Right forelimb (tissue), 1 donor: ENCODE results near the gene ODAD4.
A peak's percentile ranks its signal among the peaks of the same experiment; 100 is the strongest.

Experiments used
- DNase-seq: peaks from one replicate; pipeline ENCODE4 v3.0.0-alpha.2; 2018

Gene ODAD4

GRCh38 chr17:41930009-41930832 is at the start of gene ODAD4:
Gene ODAD4 (plus strand): TSS chr17:41930617. CDS start chr17:41930724, 107 bp downstream.
- DNase-seq, result peak; percentile 99

GRCh38 chr17:41882756-41883155 is 47.7 kb upstream of the ODAD4 start:
- no peak for DNase-seq

- no peak for DNase-seq
Observed at GRCh38 chr17:41885733-41886132, 44.7 kb upstream of the ODAD4 start.

DNA sequence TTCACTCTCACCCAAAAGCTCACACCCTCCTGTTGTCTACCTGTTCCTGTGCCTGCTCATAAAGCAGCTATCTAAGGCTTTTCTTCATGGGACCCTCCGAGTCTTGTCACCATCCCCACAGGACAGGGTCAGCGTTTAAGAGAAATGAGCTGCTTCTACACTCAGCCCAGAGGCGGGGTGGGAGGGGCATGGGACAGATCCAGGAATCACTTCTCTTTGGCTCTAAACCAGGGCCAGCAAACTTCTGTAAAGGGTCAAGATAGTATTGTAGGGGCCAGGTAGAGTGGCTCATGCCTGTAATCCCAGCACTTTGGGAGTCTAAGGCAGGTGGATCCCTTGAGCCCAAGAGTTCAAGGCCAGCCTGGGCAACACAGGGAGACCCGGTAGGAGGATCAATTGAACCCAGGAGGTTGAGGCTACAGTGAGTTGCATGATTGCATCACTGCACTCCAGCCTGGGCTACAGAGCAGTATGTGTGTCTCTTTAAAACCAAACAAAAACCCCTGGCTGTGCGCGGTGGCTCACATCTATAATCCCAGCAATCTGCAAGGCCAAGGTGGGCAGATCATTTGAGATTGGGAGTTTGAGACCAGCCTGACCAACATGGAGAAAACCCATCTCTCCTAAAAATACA is 42.0 kb upstream of the ODAD4 start:
- DNase-seq, result no peak

DNA sequence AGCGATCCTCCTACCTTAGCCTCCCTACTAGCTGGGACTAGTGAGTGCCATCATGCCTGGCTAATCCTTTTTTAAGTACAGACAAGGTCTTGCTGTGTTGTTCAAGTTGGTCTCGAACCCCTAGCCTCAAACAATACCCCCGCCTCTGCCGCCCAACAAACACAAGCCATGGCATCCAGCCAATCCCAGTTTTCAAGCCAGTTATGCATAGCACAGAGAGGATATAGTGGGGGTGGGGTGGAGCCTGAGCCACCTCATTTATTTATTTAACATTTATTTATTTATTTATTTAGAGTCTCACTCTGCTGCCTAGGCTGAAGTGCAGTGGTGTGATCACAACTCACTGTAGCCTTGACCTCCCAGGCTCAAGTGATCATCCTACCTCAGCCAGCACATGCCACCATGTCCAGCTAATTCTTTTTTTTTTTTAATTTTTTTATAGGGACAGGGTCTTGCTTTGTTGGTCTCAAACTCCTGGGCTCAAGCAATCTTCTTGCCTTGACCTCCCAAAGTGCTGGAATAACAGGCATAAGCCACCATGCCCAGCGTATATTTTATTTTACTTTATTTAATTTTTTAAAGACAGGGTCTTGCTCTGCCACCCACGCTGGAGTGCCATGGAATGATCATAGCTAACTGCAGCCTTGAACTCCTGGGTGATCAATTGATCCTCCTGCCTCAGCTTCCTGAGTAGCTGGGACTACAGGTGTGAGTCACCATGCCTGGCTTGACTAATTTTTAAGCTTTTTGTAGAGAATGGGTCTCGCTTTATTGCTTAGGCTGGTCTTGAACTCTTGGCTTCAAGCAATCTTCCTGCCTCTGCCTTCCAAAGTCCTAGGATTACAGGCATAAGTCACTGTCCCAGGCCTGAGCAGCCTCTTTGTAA is 39.0 kb upstream of the ODAD4 start:
- no peak for DNase-seq

GRCh38 chr17:41892021-41892376 is 38.4 kb upstream of the ODAD4 start:
- DNase-seq, result no peak

- DNase-seq, result no peak
Observed at GRCh38 chr17:41893384-41893783, 37.0 kb upstream of the ODAD4 start.

GRCh38 chr17:41894791-41895331 is 35.6 kb upstream of the ODAD4 start:
- DNase-seq, result no peak

GRCh38 chr17:41895617-41896016 is 34.8 kb upstream of the ODAD4 start:
- peak; percentile 72 for DNase-seq

DNA sequence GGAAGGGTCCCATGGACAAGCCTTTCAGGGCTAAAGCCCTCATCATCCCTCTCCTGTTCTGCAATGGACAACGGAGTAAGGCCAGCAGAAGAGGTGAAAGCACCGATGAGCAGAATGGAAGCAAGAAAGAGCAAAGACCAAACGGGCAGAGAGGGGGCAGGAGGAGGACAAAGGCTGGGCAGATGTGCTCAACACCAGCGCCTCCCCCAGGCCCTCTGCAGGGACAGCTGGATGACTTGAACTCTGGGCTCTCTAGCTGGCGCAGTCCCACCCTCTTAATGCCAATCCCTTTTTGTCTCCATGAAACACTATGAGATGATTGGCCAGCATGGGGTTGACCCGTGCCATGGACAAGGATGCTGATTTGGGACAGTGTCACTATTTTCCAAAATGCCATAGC is 33.7 kb upstream of the ODAD4 start:
- DNase-seq, result no peak

DNA sequence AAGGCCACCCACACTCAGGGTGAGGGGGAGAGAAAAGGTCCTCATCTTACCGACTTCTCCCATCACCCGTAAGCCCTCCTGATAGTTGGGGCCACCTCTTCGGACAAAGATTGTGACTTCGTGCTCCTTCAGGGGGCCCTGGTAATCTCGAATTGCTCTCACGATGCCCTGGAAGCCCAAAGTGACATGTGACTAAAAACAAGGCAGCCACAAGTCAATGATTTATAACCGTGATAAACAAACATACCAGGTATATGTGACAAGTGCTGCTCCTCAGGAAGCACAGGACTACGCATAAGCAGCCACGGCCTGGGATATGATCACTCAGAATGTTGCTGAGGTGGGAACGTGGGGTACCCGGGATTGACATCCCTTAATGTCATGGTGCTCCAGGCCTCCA is 28.8 kb upstream of the ODAD4 start:
- no peak for DNase-seq

GRCh38 chr17:41904242-41904841 is 26.1 kb upstream of the ODAD4 start:
- DNase-seq, result no peak

DNA sequence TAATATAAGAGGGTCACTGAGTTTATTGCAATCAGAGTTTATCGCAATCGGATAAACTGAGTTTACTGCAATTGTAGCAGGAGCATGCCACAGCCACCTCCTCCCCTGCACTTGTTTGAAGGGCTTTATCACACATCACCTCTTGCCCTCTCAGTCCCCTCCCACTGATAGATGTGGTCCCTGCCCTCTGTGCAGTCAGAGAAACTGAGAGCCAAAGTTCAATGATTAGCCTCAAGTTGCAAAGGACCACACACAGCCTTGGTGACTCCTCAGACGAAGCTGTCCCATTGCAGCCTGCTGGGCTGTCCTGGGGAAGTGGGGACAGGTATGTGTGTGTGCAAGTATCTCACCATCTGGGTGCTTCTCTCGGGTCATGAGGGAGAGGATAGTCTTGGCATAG is 25.2 kb upstream of the ODAD4 start:
- no peak for DNase-seq

DNA sequence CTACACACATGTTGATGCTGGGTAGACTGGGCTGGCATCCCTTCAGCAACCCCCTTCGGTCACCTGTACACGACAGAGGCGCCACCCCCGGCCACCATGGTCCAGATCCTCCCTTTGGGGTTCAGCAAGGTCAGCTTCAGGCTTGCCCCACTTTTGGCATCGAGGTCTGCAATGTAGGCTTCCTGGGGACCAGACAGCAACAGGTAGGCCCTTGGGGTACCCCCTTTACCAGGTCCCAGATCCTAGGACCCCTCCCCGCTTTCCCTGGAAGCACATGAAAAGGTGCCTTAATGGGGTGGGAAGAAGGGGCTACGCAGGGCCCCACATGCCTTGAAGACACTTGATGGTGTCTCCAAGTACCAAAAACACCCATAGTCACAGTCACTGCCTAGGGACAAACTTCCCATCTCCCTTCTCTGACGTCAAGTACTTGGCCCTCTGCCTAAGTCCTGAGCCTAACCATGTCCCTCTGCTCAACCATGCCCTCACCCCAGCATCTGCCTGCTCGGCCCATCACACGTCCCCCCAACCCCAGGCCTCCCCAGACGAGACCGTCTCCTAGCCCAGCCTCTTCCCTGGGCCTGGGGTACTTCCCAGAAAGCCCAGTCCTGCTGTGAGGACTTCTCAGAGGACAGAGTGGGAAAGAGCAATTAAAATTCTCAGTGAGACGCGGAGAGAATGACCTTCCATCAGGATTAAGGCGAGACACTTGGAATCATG is 23.8 kb upstream of the ODAD4 start:
- DNase-seq, result no peak

DNA sequence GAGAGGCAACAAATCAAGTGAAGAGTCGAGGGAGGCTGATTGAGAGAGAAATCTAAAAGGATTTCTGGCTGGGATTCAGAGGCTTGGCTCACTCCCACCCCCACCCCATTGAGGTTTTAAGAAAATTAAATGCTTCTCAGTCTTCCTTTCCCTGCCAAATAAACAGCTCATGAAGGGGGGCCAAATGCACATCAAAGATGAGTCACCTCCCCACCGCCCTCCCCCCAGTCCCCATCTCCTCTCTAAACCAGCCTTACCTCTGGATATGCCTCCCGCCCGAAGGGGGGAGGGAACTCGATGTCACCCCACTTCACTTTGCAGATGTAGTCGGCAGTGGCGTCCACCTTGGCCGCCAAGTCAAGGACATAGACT is 23.2 kb upstream of the ODAD4 start:
- DNase-seq, result no peak

- DNase-seq, result no peak
Observed at GRCh38 chr17:41907633-41908539, 22.5 kb upstream of the ODAD4 start.

GRCh38 chr17:41909088-41909487 is 21.3 kb upstream of the ODAD4 start:
- no peak for DNase-seq

DNA sequence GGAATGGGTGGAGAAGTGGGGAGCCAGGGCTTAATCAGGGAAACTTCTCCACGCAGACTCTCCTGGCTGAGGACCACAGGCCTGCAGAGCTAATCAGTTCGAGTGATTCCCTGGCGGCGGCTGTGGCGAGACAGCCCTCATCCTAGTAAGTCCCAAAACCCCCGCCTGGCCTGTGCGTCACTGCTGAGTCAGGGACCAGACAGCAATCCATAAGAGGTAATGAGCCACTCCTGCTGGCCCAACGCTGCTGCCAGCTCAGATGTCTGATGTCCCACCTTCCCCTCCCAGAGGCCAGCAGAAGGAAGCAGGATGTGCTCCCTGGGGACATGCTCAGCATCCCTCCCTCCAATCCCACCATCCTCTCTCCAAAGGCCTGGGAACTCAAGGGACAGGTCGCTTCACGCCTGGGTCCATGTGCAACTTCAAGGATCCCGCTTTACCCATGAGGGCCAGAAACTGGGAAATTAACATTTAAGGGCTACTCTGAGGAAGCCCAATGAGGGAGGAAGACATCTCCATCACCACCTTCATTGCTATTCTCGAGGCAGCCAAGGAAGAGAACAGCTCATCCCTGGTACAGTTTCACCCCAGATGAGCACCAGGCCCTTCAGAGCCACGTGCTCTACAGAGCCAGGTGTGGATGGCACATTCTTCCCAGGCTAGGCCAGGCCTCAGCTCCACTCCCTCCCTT is 19.6 kb upstream of the ODAD4 start:
- DNase-seq, result no peak

GRCh38 chr17:41912925-41913324 is 17.5 kb upstream of the ODAD4 start:
- DNase-seq, result no peak

GRCh38 chr17:41913798-41914197 is 16.6 kb upstream of the ODAD4 start:
- no peak for DNase-seq
